HepG2 (cell line): Measurements from ENCODE around the gene SECTM1. TPM values are rescaled to one million over a fixed set of nuclear protein-coding genes. Genes with fewer than 3 reads are reported as not detected.

Experiments
- ATRX ChIP-seq: sonication (generic); formaldehyde crosslinking; IDR thresholded peaks from 2 replicates; pipeline ENCODE4 v1.4.0; 2020; ENCODE audit warnings: missing genetic modification reagents, borderline replicate concordance
- CREB3 ChIP-seq: sonication (generic); formaldehyde crosslinking; IDR thresholded peaks from 2 replicates; pipeline ENCODE4 v1.5.0; 2020; ENCODE audit warnings: missing genetic modification reagents
- ELF3 ChIP-seq: IDR thresholded peaks from 2 replicates; pipeline ENCODE4 v1.6.1; 2016; ENCODE audit warnings: missing genetic modification reagents, missing compliant biosample characterization
- EZH2 ChIP-seq: conservative IDR thresholded peaks from 2 replicates; pipeline ENCODE4 v1.6.1; 2012; ENCODE audit warnings: mild to moderate bottlenecking, low read depth, low read length, moderate library complexity
- HNRNPLL ChIP-seq: fragments of 200-400 bp; formaldehyde crosslinking; IDR thresholded peaks from 2 replicates; pipeline ENCODE4 v1.6.1; 2017; ENCODE audit warnings: mild to moderate bottlenecking, low read depth, low read length; ENCODE audit not compliant: poor library complexity, severe bottlenecking
- KDM2A ChIP-seq: sonication (generic); formaldehyde crosslinking; IDR thresholded peaks from 2 replicates; pipeline ENCODE4 v1.4.0; 2020; ENCODE audit warnings: low read depth, missing genetic modification reagents, borderline replicate concordance
- LBX2 ChIP-seq: sonication (generic); formaldehyde crosslinking; IDR thresholded peaks from 2 replicates; pipeline ENCODE4 v1.5.0; 2020; ENCODE audit warnings: missing genetic modification reagents, mild to moderate bottlenecking, borderline replicate concordance
- MTA3 ChIP-seq: sonication (generic); formaldehyde crosslinking; IDR thresholded peaks from 2 replicates; pipeline ENCODE4 v1.4.0; 2020; ENCODE audit warnings: missing genetic modification reagents
- NR2F2 ChIP-seq: IDR thresholded peaks from 2 replicates; pipeline ENCODE4 v1.6.1; 2012; ENCODE audit warnings: low read depth, inconsistent platforms, borderline replicate concordance
- RBM39 ChIP-seq: fragments of 200-400 bp; formaldehyde crosslinking; IDR thresholded peaks from one replicate; pipeline ENCODE4 v1.6.1; 2018; ENCODE audit warnings: antibody characterized with exemption, mild to moderate bottlenecking, low read depth, low read length; ENCODE audit not compliant: poor library complexity, severe bottlenecking
- ZNF609 ChIP-seq: sonication (generic); formaldehyde crosslinking; IDR thresholded peaks from 2 replicates; pipeline ENCODE4 v1.4.0; 2020; ENCODE audit warnings: mild to moderate bottlenecking, missing genetic modification reagents, borderline replicate concordance
- polyA plus RNA-seq, 8 experiments: library from polyadenylated mRNA; depleted of rRNA in 3 of 8; stranded (reverse) in 7 of 8; unstranded in 1 of 8; fragments of >200 nt; fragmentation: Illumina TruSeq in 4 of 8; extraction: Trizol in 4 of 8; gene quantifications; 2 replicates each; pipeline versions ENCODE4 v1.2.1 to v1.2.3, GENCODE V29; 2011 to 2016; ENCODE audit warnings: low read depth in 4 of 8, missing spikeins in 1 of 8, mixed read lengths in 1 of 8; ENCODE audit not compliant: insufficient read depth in 1 of 8
- total RNA-seq, 5 experiments: library from RNA; depleted of rRNA; stranded (reverse); fragments of >200 nt; fragmentation: Illumina TruSeq; extraction: Trizol; gene quantifications; 2 replicates each; pipeline ENCODE4 v1.2.3, GENCODE V29; 2016; ENCODE audit warnings: low read depth in 1 of 5
- TF ChIP-seq, protein P1 (sequence below): sonication (generic); formaldehyde crosslinking; IDR thresholded peaks from 2 replicates; pipeline ENCODE4 v1.4.0; 2020; ENCODE audit warnings: missing genetic modification reagents, borderline replicate concordance
- TF ChIP-seq, protein P2 (sequence below): sonication (generic); formaldehyde crosslinking; IDR thresholded peaks from 2 replicates; pipeline ENCODE4 v1.9.0; 2022; ENCODE audit warnings: missing genetic modification reagents, mild to moderate bottlenecking, borderline replicate concordance
- TF ChIP-seq, protein P3 (sequence below): fragments of 450-650 bp; IDR thresholded peaks from 2 replicates; pipeline ENCODE4 v1.6.1; 2016

Gene SECTM1
- total and polyA plus RNA-seq, 2 of the 13 experiments (the other 11 are each of a cell fraction or from before 2014, with no cell fraction given), result 3.5 to 5.3 TPM

DNA sequence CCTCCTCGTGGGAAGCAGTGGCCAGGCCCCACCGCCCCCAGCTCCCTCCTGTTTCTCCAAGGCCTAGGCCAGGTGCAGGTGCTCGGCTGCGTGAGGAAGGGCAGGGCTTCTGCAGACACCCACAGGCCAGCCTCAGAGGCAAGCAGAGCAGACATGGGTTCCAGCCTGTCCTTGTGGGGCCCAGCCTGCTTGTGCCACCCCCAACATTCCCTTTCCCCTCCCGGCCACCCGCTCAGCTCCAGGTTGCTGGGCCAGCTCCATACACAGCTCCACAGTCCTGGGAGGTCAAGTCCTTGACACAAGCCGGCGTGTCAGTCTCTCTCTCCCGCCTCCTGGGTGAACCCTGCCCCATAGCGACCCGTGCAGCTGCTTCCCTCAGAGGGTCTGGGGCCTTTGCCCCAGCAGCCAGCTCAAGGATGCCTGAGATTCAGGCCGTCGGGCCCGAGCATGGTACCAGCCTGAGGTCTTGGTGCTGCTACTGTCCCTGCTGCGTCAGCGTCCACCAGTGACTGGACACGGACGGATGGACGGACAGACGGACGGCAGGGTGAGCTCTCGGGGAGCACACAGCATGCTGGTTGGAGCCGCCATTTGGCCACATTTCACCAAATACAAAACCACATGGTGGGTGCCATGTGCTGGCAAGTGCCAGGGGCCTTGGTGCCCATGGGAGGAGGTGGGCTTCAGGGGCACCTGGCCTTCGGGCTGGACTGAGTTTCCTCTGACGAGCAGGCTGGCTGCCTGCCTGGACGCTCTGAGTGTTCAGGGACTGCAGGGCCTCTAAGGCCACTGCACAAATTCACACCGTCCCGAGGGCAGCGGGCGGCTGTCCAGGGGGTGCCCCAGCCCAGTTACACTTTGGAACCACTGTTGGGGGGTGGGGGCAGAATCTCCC, 8.0 kb downstream of the SECTM1 start (continued):
- peak; percentile 90 for TF ChIP-seq ZNF609
- TF ChIP-seq EZH2, result no peak
- no peak for TF ChIP-seq RBM39
- no peak; the same call in none of the 2 replicates for TF ChIP-seq LBX2 (CRISPR knock-in tag)
- peak; percentile 88 for TF ChIP-seq NR2F2
- peak; percentile 49 for TF ChIP-seq ELF3 (CRISPR knock-in tag)
- TF ChIP-seq, protein P1, sequence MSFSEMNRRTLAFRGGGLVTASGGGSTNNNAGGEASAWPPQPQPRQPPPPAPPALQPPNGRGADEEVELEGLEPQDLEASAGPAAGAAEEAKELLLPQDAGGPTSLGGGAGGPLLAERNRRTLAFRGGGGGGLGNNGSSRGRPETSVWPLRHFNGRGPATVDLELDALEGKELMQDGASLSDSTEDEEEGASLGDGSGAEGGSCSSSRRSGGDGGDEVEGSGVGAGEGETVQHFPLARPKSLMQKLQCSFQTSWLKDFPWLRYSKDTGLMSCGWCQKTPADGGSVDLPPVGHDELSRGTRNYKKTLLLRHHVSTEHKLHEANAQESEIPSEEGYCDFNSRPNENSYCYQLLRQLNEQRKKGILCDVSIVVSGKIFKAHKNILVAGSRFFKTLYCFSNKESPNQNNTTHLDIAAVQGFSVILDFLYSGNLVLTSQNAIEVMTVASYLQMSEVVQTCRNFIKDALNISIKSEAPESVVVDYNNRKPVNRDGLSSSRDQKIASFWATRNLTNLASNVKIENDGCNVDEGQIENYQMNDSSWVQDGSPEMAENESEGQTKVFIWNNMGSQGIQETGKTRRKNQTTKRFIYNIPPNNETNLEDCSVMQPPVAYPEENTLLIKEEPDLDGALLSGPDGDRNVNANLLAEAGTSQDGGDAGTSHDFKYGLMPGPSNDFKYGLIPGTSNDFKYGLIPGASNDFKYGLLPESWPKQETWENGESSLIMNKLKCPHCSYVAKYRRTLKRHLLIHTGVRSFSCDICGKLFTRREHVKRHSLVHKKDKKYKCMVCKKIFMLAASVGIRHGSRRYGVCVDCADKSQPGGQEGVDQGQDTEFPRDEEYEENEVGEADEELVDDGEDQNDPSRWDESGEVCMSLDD (CRISPR knock-in tag), result 0 out of 2 replicates have a peak, but pooled peaks have one; percentile 40
- TF ChIP-seq MTA3 (CRISPR knock-in tag), result no peak
- no peak for TF ChIP-seq ATRX (CRISPR knock-in tag)
- 0 out of 2 replicates have a peak, but pooled peaks have one; percentile 43 for TF ChIP-seq CREB3 (CRISPR knock-in tag)
- TF ChIP-seq, protein P2, sequence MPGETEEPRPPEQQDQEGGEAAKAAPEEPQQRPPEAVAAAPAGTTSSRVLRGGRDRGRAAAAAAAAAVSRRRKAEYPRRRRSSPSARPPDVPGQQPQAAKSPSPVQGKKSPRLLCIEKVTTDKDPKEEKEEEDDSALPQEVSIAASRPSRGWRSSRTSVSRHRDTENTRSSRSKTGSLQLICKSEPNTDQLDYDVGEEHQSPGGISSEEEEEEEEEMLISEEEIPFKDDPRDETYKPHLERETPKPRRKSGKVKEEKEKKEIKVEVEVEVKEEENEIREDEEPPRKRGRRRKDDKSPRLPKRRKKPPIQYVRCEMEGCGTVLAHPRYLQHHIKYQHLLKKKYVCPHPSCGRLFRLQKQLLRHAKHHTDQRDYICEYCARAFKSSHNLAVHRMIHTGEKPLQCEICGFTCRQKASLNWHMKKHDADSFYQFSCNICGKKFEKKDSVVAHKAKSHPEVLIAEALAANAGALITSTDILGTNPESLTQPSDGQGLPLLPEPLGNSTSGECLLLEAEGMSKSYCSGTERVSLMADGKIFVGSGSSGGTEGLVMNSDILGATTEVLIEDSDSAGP, result peak; percentile 85; the same call in 1 of the 2 replicates
- peak; percentile 38 for TF ChIP-seq KDM2A (CRISPR knock-in tag)
- no peak for TF ChIP-seq HNRNPLL
- TF ChIP-seq, protein P3, sequence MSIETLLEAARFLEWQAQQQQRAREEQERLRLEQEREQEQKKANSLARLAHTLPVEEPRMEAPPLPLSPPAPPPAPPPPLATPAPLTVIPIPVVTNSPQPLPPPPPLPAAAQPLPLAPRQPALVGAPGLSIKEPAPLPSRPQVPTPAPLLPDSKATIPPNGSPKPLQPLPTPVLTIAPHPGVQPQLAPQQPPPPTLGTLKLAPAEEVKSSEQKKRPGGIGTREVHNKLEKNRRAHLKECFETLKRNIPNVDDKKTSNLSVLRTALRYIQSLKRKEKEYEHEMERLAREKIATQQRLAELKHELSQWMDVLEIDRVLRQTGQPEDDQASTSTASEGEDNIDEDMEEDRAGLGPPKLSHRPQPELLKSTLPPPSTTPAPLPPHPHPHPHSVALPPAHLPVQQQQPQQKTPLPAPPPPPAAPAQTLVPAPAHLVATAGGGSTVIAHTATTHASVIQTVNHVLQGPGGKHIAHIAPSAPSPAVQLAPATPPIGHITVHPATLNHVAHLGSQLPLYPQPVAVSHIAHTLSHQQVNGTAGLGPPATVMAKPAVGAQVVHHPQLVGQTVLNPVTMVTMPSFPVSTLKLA, result peak; percentile 74
